Right lobe of liver (tissue), 6 donors: Measurements from ENCODE around the gene CCNF. TPM values are rescaled to one million over a fixed set of nuclear protein-coding genes. Genes with fewer than 3 reads are reported as not detected.
"Not testable (repeated sequence)": the region's sequence is repeated elsewhere in the genome, so short reads cannot be mapped to it uniquely, and the experiment has no call there.

Experiments used
- ATAC-seq, 4 donors: fragments of 200-7000 bp; cut with Tn5 transposase; one replicate each; pipeline ENCODE4 v1.9.1; 2020; ENCODE audit warnings: mild to moderate bottlenecking in 4 of 4, moderate library complexity in 4 of 4
- DNase-seq, 3 donors: peaks; one replicate each; pipeline ENCODE4 v3.0.0-alpha.2; 2020
- H3K27ac ChIP-seq, 3 donors: fragments of 200-600 bp; one replicate each; pipeline ENCODE4 v1.8.0; 2022
- H3K27me3 ChIP-seq, 2 donors: fragments of 200-600 bp; one replicate each; pipeline ENCODE4 v1.8.0; 2022
- H3K36me3 ChIP-seq, 4 donors: fragments of 200-600 bp; sonication (generic) in 1 of 4; one replicate each; pipeline versions ENCODE4 v1.5.1 to v1.8.0; 2017 to 2022; ENCODE audit warnings: control low read depth in 1 of 4
- H3K4me1 ChIP-seq, 4 donors: fragments of 200-600 bp; sonication (generic) in 1 of 4; one replicate each; pipeline versions ENCODE4 v1.5.1 to v1.8.0; 2017 to 2022; ENCODE audit warnings: control low read depth in 1 of 4
- H3K4me3 ChIP-seq, 3 donors: fragments of 200-600 bp; one replicate each; pipeline ENCODE4 v1.8.0; 2022
- H3K9me3 ChIP-seq, 4 donors: fragments of 200-600 bp; sonication (generic) in 1 of 4; one replicate each; pipeline versions ENCODE4 v1.5.1 to v1.8.0; 2017 to 2022; ENCODE audit warnings: control low read depth in 1 of 4
- CTCF ChIP-seq, 4 donors: fragments of 200-600 bp in 3 of 4; fragments of 450-650 bp in 1 of 4; IDR thresholded peaks; one replicate each; pipeline versions ENCODE4 v1.5.1 to v1.8.0; 2016 to 2022; ENCODE audit warnings: antibody characterized with exemption in 4 of 4, mild to moderate bottlenecking in 2 of 4
- POLR2A ChIP-seq: fragments of 450-650 bp; IDR thresholded peaks from one replicate; pipeline ENCODE4 v1.6.1; 2017; ENCODE audit warnings: antibody characterized with exemption, mild to moderate bottlenecking
- WGBS: methylation state at CpG from one replicate; pipeline ENCODE4 v1.1.6; 2018; ENCODE audit warnings: low coverage, low lambda C conversion rate; ENCODE audit not compliant: insufficient coverage; ENCODE audit errors: missing lambda C conversion rate; 5-methylcytosine and 5-hydroxymethylcytosine counted together
- intact Hi-C, 2 donors: fragments of 100-400 bp; cut with DNase I; formaldehyde crosslinking; loops; one replicate each; pipeline versions ENCODE4 v1.11.2 to v1.14.1; 2022
- total RNA-seq, 6 experiments: library from RNA; depleted of rRNA in 2 of 6; stranded (reverse); fragments of >200 nt in 2 of 6; fragmentation: NEBNext Ultra II Directional in 3 of 6; extraction: Animal tissue kit (Norgen Biotek cat#: 25700) in 3 of 6; gene quantifications; one replicate each; pipeline versions ENCODE4 v1.1.0 to v1.2.4, GENCODE V29; 2016 to 2023
- donor health status: DM: no; HTN: yes; CAD: no.
- donor health status: DM: no; HTN: no; CAD: no.
- donor health status: DM: no; HTN: no; CAD: no.
- donor health status: DM: no; HTN: yes; CAD: no.
- donor health status: DM: no; HTN: yes; CAD: no.

The CCNF gene
- total RNA-seq, 6 experiments from 2014 or later, result 1.3 to 2.7 (median 1.7) TPM

- no peak for ATAC-seq
- WGBS, result 73% methylated on average over 5 of the region's 8 CpGs
- no peaks in the 10 kb centered on the region for H3K36me3 ChIP-seq
- no peak for DNase-seq
- no peak for TF ChIP-seq CTCF (IDR thresholded peaks at IDR 0.05)
- TF ChIP-seq POLR2A, result no peak
- no peaks in the 10 kb centered on the region for H3K27me3 ChIP-seq
- intact Hi-C loops, result no loop called here
- no peak overlapping the region for H3K27ac ChIP-seq
- H3K9me3 ChIP-seq, result no peaks in the 10 kb centered on the region
- H3K4me3 ChIP-seq, result no peak overlapping the region
- H3K4me1 ChIP-seq, result peaks cover 0 to 47% (median 14%) of the 10 kb centered on the region in 4 donors
These were observed 49.0 kb downstream of the CCNF start for GRCh38 chr16:2478279-2478678.

- H3K4me3 ChIP-seq, H3K36me3 ChIP-seq, intact Hi-C loops, H3K27me3 ChIP-seq, ATAC-seq, H3K9me3 ChIP-seq, DNase-seq, H3K27ac ChIP-seq: not testable (repeated sequence)
- peaks cover 0 to 59% (median 18%) of the 10 kb centered on the region in 4 donors for H3K4me1 ChIP-seq
- 94% methylated on average over 6 of the region's 10 CpGs for WGBS
These were observed 50.7 kb downstream of the CCNF start for GRCh38 chr16:2479996-2480395.

GRCh38 chr16:2480948-2481347 is 51.7 kb downstream of the CCNF start:
- no peak for DNase-seq
- TF ChIP-seq CTCF (IDR thresholded peaks at IDR 0.05) (no peak), POLR2A (no peak)
- Histone ChIP-seq H3K27me3 (no peaks in the 10 kb centered on the region), H3K4me3 (no peak overlapping the region), H3K4me1 (peaks cover 0 to 62% (median 19%) of the 10 kb centered on the region in 4 donors), H3K27ac (no peak overlapping the region), H3K36me3 (no peaks in the 10 kb centered on the region), H3K9me3 (no peaks in the 10 kb centered on the region)
- 94% methylated on average over 6 of the region's 12 CpGs for WGBS
- intact Hi-C loops, result no loop called here
- no peak for ATAC-seq

- no peak overlapping the region for H3K4me3 ChIP-seq
- 100% methylated on average over 2 of the region's 7 CpGs for WGBS
- DNase-seq, result no peak
- no peak overlapping the region for H3K27ac ChIP-seq
- H3K27me3 ChIP-seq, result no peaks in the 10 kb centered on the region
- H3K36me3 ChIP-seq, result no peaks in the 10 kb centered on the region
- no peak for TF ChIP-seq CTCF (IDR thresholded peaks at IDR 0.05)
- no peak for TF ChIP-seq POLR2A
- no peak for ATAC-seq
- intact Hi-C loops, result no loop called here
- peaks cover 0 to 54% (median 15%) of the 10 kb centered on the region in 4 donors for H3K4me1 ChIP-seq
- H3K9me3 ChIP-seq, result no peaks in the 10 kb centered on the region
These were observed 52.4 kb downstream of the CCNF start for GRCh38 chr16:2481676-2482075.

GRCh38 chr16:2482249-2482648 is 53.0 kb downstream of the CCNF start:
- no peak overlapping the region for H3K27ac ChIP-seq
- peaks cover 0 to 49% (median 13%) of the 10 kb centered on the region in 4 donors for H3K4me1 ChIP-seq
- H3K9me3 ChIP-seq, result no peaks in the 10 kb centered on the region
- intact Hi-C loops, result no loop called here
- TF ChIP-seq CTCF (IDR thresholded peaks at IDR 0.05) (no peak), POLR2A (no peak)
- no peaks in the 10 kb centered on the region for H3K27me3 ChIP-seq
- H3K4me3 ChIP-seq, result no peak overlapping the region
- no peaks in the 10 kb centered on the region for H3K36me3 ChIP-seq
- ATAC-seq, result no peak
- peak in 1 of 3 donors; percentile 44 for DNase-seq
- 78% methylated on average over 6 of the region's 13 CpGs for WGBS
